HG03196 (cell line): ENCODE measurements around the gene RAB7A.
"Not testable (repeated sequence)": the region's sequence is repeated elsewhere in the genome, so short reads cannot be mapped to it uniquely, and the experiment has no call there.

Source experiments
- ATAC-seq: cut with Tn5 transposase; IDR thresholded peaks from one replicate; pipeline ENCODE4 v1.9.1; 2021; ENCODE audit not compliant: unreplicated experiment

RAB7A gene

DNA sequence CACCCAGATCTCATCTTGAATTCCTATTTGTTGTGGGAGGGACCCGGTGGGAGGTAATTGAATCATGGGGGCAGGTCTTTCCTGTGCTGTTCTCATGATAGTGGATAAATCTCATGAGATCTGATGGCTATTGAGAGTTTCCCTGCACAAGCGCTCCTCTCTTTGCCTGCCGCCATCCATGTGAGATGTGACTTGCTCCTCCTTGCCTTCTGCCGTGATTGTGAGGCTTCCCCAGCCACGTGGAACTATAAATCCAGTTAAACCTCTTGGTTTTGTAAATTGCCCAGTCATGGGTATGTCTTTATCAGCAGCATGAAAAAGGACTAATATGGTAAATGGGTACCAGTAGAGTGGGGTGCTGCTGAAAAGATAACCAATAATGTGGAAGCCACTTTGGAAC is 23.6 kb downstream of the RAB7A start:
- ATAC-seq, result not testable (repeated sequence)

DNA sequence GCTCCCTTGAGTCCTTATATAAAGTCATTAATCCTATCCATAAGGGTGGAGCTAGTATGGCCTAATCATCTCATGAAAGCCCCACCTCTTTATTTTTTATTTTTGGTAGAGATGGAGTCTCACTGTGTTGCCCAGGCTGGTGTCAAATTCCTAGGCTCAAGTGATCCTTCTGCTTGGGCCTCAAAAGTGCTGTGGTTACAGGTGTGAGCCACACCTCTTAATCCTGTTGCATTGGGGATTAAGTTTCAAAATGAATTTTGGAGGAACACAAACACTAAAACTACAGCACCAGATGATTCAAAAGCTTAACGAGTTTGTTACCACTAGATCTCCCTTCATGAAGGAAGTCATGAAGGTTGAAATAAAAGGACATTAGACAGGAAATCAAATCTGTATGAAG is 27.7 kb downstream of the RAB7A start:
- no peak for ATAC-seq

DNA sequence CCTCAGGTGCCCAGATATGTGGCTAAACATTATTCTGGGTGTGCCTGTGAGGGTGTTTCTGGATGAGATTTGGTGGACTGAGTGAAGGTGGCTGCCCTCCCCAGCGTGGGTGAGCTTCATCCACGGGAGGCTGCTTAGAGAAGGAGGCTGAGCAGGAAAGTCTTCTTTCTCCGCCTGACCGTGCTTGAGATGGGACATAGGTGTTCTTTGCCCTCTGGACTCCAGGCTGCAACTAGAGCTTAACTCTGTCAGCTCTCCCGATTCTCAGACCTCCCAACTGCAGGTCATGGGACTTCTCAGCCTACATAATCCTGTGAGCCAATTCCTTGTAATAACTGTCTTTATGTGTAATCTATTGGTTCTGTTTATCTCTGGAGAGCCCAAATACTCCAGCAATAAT is 34.1 kb downstream of the RAB7A start:
- no peak for ATAC-seq

GRCh38 chr3:128760881-128761280 is 34.9 kb downstream of the RAB7A start:
- ATAC-seq, result no peak

DNA sequence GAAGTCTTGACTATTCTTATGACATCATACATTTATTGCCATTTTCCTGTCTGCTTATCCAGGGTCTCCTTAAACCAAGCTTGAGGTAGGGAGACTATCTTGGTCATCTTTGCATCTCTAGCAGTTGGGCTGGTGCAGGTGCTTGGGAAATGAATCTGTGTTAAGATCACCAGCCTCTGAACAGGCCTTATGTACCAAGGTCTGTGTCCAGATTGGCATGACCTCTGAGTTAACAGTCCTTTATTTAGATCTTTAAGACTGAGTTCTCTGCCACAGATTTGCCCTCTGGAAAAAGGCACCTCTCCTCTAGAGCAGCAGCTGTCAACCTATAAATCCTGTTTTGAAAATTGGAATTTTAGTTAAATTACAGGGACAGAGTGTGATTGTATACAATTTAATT is 35.4 kb downstream of the RAB7A start:
- no peak for ATAC-seq

- no peak for ATAC-seq
Observed at GRCh38 chr3:128763967-128764366, 38.0 kb downstream of the RAB7A start.

GRCh38 chr3:128764863-128765262 is 38.9 kb downstream of the RAB7A start:
- no peak for ATAC-seq

DNA sequence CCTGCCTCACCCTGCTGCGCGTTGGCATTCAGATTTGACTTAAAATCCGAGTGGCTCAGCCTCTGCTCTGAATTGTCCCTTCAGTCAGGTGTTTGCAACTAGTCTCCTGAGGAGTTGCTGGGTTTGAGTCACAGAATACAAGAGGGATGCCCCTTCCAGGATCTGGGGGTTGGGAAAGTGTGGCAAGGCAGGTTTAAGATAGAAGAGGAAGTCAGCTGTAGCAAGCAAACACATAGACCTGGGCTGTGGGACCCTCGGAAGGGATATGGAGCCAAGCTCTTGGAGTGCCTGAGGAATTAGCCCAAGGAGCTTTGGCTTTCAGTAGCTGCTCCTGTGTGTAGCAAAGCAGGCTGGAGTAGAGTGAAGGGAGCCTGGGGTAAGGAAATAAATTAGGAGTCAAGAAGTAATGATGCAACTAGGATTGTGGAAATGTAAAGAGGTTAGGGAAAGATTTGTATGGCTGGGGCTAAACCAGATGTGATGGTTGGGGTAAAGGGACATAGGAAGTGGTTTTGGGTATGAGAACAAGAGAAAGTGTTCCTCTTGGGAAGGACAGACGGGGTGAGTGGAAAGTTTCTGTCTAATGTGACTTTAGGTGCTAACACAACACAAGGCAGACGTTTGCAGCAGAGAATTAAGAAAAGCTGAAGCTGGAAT is 41.2 kb downstream of the RAB7A start:
- ATAC-seq, result no peak

DNA sequence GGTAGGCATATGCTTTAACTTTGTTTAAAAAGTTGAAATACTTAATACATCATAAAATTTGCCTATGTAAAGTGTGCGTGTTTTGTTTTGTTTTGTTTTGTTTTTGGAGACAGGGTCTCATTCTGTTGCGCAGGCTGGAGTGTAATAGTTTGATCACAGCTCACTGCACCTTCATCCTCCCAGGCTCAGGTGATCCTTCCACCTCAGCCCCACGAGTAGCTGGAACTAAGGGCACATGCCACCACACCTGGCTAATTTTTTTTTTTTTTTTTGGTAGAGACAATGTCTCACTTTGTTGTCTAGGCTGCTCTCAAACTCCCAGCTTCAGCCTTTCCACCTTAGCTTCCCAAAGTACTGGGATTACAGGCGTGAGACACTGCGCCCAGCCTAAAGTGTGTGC is 42.5 kb downstream of the RAB7A start:
- no peak for ATAC-seq

GRCh38 chr3:128770387-128770786 is 44.4 kb downstream of the RAB7A start:
- no peak for ATAC-seq

DNA sequence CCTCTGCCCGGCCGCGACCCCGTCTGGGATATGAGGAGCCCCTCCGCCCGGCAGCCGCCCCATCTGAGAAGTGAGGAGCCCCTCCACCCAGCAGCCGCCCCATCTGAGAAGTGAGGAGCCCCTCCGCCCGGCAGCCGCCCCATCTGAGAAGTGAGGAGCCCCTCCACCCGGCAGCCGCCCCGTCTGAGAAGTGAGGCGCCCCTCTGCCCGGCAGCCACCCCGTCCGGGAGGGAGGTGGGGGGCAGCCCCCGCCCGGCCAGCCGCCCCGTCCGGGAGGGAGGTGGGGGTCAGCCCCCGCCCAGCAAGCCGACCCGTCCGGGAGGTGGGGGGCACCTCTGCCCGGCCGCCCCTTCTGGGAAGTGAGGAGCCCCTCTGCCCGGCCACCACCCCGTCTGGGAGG is 47.2 kb downstream of the RAB7A start:
- not testable (repeated sequence) for ATAC-seq

- ATAC-seq, result not testable (repeated sequence)
Observed at GRCh38 chr3:128773592-128773991, 47.6 kb downstream of the RAB7A start.

DNA sequence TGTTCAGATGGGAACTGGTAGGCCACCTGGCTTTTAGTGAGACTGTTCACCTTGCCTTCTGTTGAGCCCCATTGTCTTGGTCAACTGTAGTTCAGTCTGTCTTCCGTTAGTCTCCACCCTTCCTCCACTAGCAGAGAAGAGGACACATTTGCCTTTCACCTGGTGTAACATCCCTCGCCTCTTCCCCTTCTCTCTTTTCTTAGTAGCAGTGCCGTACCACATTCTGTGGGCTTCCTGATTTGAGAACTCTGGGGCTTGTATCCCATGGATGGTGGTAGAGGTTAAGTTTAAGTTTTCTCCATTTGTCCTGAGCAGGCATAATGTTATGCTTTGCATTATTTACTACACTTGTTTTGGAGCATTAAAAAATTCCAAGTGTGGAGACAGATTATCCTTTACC is 49.3 kb downstream of the RAB7A start:
- ATAC-seq, result no peak

- no peak for ATAC-seq
Observed at GRCh38 chr3:128775906-128776542, 50.0 kb downstream of the RAB7A start.

GRCh38 chr3:128780101-128780837 is 54.3 kb downstream of the RAB7A start:
- ATAC-seq, result no peak

DNA sequence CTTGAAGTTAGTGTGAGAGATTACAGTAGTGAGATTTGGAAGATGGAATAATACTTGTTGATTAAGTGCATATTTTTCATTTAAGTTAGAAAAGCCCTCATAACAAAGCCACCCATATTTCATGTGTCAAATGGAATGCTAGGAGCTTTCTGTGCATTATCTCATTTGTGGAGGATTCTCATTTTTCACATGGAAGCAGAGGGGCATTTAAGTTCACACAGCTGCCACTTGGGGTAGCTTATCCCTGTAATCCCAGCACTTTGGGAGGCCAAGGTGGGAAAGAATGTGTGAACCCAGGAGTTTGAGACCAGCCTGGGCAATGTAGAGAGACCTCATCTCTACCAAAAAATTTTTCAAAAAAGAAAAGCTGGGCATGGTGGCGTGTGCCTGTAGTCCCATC is 55.2 kb downstream of the RAB7A start:
- no peak for ATAC-seq

DNA sequence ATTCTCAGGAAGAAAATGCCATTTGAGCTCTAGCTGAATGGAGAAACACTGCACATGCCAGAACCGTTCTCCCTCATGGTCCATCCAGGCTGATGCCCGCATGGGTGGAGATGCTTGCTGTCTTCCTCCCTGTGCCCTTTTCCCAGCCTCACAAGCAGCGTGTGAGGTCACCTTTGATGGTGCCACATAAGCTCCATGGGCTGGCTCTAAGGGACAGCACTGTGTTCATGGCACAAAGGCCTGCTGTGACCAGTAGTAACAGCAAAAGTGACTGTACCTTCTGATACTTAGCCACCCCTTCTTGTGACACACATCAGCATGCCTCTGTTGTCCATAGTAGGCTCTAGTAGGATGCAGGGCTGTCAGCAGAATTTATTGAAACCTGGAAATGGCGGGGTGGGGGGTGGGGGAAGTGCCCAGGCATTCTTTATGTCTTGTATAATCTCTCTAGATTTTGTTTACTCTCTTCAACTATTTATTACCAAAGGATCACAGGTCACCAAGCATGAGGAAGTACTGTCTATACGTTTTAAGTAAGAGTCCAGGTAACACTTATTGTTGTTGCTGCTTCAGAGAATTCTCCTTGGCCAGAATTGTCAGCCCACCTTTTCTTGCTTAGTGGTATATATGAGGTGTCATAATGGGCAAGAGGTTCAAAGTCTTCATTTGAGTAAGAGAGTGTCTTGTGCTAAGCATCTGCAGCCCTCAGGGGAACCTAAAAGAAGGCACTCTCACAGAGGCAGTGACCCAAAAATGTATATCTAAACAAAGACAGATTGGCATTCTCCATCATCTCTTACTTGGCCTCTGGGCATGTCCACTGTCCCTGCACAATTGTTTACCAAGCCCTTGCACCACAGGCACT is 56.5 kb downstream of the RAB7A start:
- ATAC-seq, result no peak

- no peak for ATAC-seq
Observed at GRCh38 chr3:128783774-128784173, 57.8 kb downstream of the RAB7A start.

DNA sequence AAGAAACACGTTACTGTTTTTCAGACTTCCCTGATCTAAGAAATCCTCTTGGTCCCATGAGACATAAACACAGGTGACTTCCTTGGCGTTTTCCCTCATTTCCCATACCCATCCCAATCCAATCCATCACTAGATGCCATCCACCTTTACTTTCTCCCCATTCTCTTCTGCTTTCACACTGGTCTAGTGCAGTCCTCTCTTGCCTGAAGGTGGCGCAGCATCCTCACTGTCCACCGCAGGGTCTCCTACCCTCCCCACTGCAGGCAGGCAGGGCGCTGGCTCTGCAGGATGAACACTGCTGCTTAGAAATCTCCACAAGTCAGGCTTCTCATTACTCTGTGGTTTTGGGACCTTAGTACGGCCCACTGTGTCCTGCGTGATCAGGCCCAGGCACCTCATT is 58.2 kb downstream of the RAB7A start:
- ATAC-seq, result no peak

GRCh38 chr3:128784843-128785242 is 58.9 kb downstream of the RAB7A start:
- ATAC-seq, result no peak

GRCh38 chr3:128786434-128787020 is 60.5 kb downstream of the RAB7A start:
- ATAC-seq, result no peak
